ENCODE measurements around the gene TNIP1. TPM values are rescaled to one million over a fixed set of nuclear protein-coding genes. Genes with fewer than 3 reads are reported as not detected.
A peak's percentile ranks its signal among the peaks of the same experiment; 100 is the strongest.

The TNIP1 gene
- total RNA-seq, 1 experiment from 2014 or later, result 122 TPM

DNA sequence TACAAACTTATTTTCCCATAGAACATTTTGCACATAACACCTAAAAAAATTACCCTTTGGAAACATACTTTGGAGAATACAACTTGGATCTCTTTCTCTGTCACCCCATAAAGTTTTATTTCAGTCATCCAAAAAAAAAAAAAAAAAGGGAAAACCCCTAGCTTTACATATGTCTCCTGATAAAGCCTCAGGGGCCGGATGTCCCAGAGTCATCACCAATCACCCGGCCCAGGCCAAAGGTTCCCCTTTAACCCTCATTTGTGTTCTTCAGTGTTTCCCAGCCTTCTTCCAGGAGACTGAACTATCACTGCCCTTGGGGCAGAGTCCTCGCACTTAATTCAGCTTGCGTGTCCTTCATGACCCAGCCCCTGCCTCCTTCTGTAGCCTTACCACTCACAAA is 48.0 kb upstream of the TNIP1 start:
- Histone ChIP-seq H2AFZ (no peak overlapping the region), H3F3A (ENCODE audit: insufficient read depth, low read depth) (no peaks in the 10 kb centered on the region), H3K36me3 (ENCODE audit: low read depth) (no peaks in the 10 kb centered on the region), H3K79me2 (ENCODE audit: low read depth) (no peaks in the 10 kb centered on the region), H3K4me1 (replicated peaks; ENCODE audit: insufficient read depth) (peaks cover 2% of the 10 kb centered on the region), H3K27me3 (ENCODE audit: insufficient read depth, low read depth) (no peaks in the 10 kb centered on the region), H3K4me2 (no peak overlapping the region), H3K27ac (no peak overlapping the region), H4K20me1 (ENCODE audit: insufficient read depth) (no peaks in the 10 kb centered on the region), H3K9me3 (ENCODE audit: insufficient read depth, low read depth) (no peaks in the 10 kb centered on the region), H3K9me2 (ENCODE audit: insufficient read depth) (no peaks in the 10 kb centered on the region), H3K4me3 (no peak overlapping the region)
- TF ChIP-seq EZH2 (IDR thresholded peaks at IDR 0.05; ENCODE audit: low read depth), result no peak
- TF ChIP-seq, protein P1, sequence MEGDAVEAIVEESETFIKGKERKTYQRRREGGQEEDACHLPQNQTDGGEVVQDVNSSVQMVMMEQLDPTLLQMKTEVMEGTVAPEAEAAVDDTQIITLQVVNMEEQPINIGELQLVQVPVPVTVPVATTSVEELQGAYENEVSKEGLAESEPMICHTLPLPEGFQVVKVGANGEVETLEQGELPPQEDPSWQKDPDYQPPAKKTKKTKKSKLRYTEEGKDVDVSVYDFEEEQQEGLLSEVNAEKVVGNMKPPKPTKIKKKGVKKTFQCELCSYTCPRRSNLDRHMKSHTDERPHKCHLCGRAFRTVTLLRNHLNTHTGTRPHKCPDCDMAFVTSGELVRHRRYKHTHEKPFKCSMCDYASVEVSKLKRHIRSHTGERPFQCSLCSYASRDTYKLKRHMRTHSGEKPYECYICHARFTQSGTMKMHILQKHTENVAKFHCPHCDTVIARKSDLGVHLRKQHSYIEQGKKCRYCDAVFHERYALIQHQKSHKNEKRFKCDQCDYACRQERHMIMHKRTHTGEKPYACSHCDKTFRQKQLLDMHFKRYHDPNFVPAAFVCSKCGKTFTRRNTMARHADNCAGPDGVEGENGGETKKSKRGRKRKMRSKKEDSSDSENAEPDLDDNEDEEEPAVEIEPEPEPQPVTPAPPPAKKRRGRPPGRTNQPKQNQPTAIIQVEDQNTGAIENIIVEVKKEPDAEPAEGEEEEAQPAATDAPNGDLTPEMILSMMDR (conservative IDR thresholded peaks at IDR 0.05), result no peak
- intact Hi-C loops (cut with micrococcal nuclease; ENCODE audit: unreplicated experiment), result no loop called here
- ChIA-PET CTCF (interaction anchor here (0.6 to 1.0 kb wide), 2 partner anchors 110 to 349 kb away, joined by 4 to 5 read pairs; no protein-coding TSS in a partner anchor), POLR2A (ENCODE audit: unreplicated experiment) (no interaction called here)
- no TSS peak for BruUV-seq (replicated peaks)
- DNase-seq, result no peak

DNA sequence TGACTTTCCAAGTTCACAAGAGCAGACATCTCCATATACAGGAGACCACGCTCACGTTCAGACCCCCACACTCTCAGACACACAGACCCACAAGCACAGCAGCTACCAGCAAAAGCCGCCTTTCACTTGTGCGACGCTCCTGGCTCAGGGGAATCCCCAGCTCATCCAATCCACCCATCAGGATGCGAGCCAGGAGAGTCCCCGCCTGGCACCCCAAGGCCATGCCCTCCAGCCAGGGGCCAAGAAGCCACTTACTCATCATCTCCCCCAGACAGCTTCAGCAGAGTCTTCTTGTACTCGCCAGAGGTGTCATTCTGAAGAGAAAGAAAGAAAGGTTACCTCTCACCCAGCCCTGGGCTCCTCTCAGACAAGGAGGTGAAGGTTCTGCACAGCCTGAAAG is 47.1 kb upstream of the TNIP1 start:
- Histone ChIP-seq H4K20me1 (ENCODE audit: insufficient read depth) (no peaks in the 10 kb centered on the region), H3K27ac (no peak overlapping the region), H3K79me2 (ENCODE audit: low read depth) (no peaks in the 10 kb centered on the region), H3K9me2 (ENCODE audit: insufficient read depth) (no peaks in the 10 kb centered on the region), H3K4me1 (replicated peaks; ENCODE audit: insufficient read depth) (peaks cover 7% of the 10 kb centered on the region), H3K36me3 (ENCODE audit: low read depth) (no peaks in the 10 kb centered on the region), H3K9me3 (ENCODE audit: insufficient read depth, low read depth) (no peaks in the 10 kb centered on the region), H3F3A (ENCODE audit: insufficient read depth, low read depth) (no peaks in the 10 kb centered on the region), H3K4me3 (no peak overlapping the region), H2AFZ (no peak overlapping the region), H3K27me3 (ENCODE audit: insufficient read depth, low read depth) (no peaks in the 10 kb centered on the region), H3K4me2 (no peak overlapping the region)
- TF ChIP-seq, protein P1 (conservative IDR thresholded peaks at IDR 0.05), result no peak
- TF ChIP-seq EZH2 (IDR thresholded peaks at IDR 0.05; ENCODE audit: low read depth), result no peak
- ChIA-PET POLR2A (ENCODE audit: unreplicated experiment) (no interaction called here), CTCF (no interaction called here)
- no peak for DNase-seq
- BruUV-seq (replicated peaks), result no TSS peak
- intact Hi-C loops (cut with micrococcal nuclease; ENCODE audit: unreplicated experiment), result loop anchor here (2.0 kb wide), 1 partner anchor 29 kb away; the partner anchor contains the start of gene ANXA6

DNA sequence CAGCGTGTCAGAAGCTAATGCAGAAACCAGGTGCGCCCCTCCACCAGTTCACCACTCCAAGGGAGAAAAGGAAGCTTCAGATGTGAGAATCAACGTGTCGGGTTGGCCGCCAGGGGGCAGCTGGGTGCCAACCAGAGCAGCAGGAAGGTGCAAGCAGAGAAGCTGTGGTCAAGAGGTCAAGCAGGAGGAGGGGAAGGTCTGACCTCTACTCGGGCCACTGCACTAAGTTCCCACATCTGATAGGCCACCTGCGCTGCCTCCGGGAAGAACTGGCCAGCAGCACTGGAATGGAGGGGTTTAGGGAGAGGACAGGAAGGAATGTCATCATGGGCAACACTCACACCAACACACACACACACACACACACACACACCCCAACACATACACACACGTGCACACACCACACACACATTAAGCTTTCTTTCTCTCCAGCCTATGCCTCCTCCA is 45.4 kb upstream of the TNIP1 start:
- H3K4me2 ChIP-seq, result no peak overlapping the region
- peaks cover 7% of the 10 kb centered on the region for H3K4me1 ChIP-seq (replicated peaks; ENCODE audit: insufficient read depth)
- H3K36me3 ChIP-seq (ENCODE audit: low read depth), result no peaks in the 10 kb centered on the region
- POLR2A ChIA-PET (ENCODE audit: unreplicated experiment), result no interaction called here
- no peaks in the 10 kb centered on the region for H3K9me3 ChIP-seq (ENCODE audit: insufficient read depth, low read depth)
- no peaks in the 10 kb centered on the region for H3K27me3 ChIP-seq (ENCODE audit: insufficient read depth, low read depth)
- no peaks in the 10 kb centered on the region for H3K9me2 ChIP-seq (ENCODE audit: insufficient read depth)
- CTCF ChIA-PET, result interaction anchor here (0.6 to 2.6 kb wide), 7 partner anchors 39 to 645 kb away, joined by 3 to 42 read pairs (median 6); no protein-coding TSS in a partner anchor
- no peak overlapping the region for H3K4me3 ChIP-seq
- H3K27ac ChIP-seq, result no peak overlapping the region
- H4K20me1 ChIP-seq (ENCODE audit: insufficient read depth), result no peaks in the 10 kb centered on the region
- no peaks in the 10 kb centered on the region for H3F3A ChIP-seq (ENCODE audit: insufficient read depth, low read depth)
- no peak overlapping the region for H2AFZ ChIP-seq
- no TSS peak for BruUV-seq (replicated peaks)
- intact Hi-C loops (cut with micrococcal nuclease; ENCODE audit: unreplicated experiment), result loop anchor here (1.0 to 2.0 kb wide), 4 partner anchors 31 to 526 kb away; partner anchors contain the start of gene ANXA6
- DNase-seq, result peak; percentile 46 to 64
- TF ChIP-seq, protein P1 (conservative IDR thresholded peaks at IDR 0.05), result peak; percentile 89
- no peak for TF ChIP-seq EZH2 (IDR thresholded peaks at IDR 0.05; ENCODE audit: low read depth)
- H3K79me2 ChIP-seq (ENCODE audit: low read depth), result no peaks in the 10 kb centered on the region
